ENCODE data around the gene CTSO. TPM values are rescaled to one million over a fixed set of nuclear protein-coding genes. Genes with fewer than 3 reads are reported as not detected.

CTSO gene
- total RNA-seq, 1 experiment from 2014 or later, result 7.3 TPM

GRCh38 chr4:155961575-155961974, 7.9 kb upstream of the CTSO start:
- no peaks in the 10 kb centered on the region for H3K27me3 Mint-ChIP-seq (ENCODE audit: unreplicated experiment)
- intact Hi-C loops (cut with micrococcal nuclease; ENCODE audit: unreplicated experiment), result no loop called here
- no peaks in the 10 kb centered on the region for H3K9me3 Mint-ChIP-seq (ENCODE audit: low read depth, unreplicated experiment)
- no peak overlapping the region for H3K4me3 Mint-ChIP-seq (ENCODE audit: low read depth, unreplicated experiment)
- CTCF ChIA-PET, result no interaction called here
- H3K36me3 Mint-ChIP-seq (ENCODE audit: insufficient read depth, unreplicated experiment), result no peaks in the 10 kb centered on the region
- TF ChIP-seq, protein P1, sequence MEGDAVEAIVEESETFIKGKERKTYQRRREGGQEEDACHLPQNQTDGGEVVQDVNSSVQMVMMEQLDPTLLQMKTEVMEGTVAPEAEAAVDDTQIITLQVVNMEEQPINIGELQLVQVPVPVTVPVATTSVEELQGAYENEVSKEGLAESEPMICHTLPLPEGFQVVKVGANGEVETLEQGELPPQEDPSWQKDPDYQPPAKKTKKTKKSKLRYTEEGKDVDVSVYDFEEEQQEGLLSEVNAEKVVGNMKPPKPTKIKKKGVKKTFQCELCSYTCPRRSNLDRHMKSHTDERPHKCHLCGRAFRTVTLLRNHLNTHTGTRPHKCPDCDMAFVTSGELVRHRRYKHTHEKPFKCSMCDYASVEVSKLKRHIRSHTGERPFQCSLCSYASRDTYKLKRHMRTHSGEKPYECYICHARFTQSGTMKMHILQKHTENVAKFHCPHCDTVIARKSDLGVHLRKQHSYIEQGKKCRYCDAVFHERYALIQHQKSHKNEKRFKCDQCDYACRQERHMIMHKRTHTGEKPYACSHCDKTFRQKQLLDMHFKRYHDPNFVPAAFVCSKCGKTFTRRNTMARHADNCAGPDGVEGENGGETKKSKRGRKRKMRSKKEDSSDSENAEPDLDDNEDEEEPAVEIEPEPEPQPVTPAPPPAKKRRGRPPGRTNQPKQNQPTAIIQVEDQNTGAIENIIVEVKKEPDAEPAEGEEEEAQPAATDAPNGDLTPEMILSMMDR (IDR thresholded peaks at IDR 0.05; ENCODE audit: unreplicated experiment), result no peak
- no peak overlapping the region for H3K27ac Mint-ChIP-seq (ENCODE audit: unreplicated experiment)
- H3K4me1 Mint-ChIP-seq (ENCODE audit: low read depth, unreplicated experiment), result no peaks in the 10 kb centered on the region
- BruUV-seq (replicated peaks), result no TSS peak
- DNase-seq, result no peak

- intact Hi-C loops (cut with micrococcal nuclease; ENCODE audit: unreplicated experiment), result no loop called here
- Mint-ChIP-seq H3K27me3 (ENCODE audit: unreplicated experiment) (no peaks in the 10 kb centered on the region), H3K9me3 (ENCODE audit: low read depth, unreplicated experiment) (no peaks in the 10 kb centered on the region), H3K27ac (ENCODE audit: unreplicated experiment) (no peak overlapping the region), H3K36me3 (ENCODE audit: insufficient read depth, unreplicated experiment) (no peaks in the 10 kb centered on the region), H3K4me3 (ENCODE audit: low read depth, unreplicated experiment) (no peak overlapping the region), H3K4me1 (ENCODE audit: low read depth, unreplicated experiment) (no peaks in the 10 kb centered on the region)
- CTCF ChIA-PET, result no interaction called here
- no peak for DNase-seq
- no TSS peak for BruUV-seq (replicated peaks)
- TF ChIP-seq, protein P1 (IDR thresholded peaks at IDR 0.05; ENCODE audit: unreplicated experiment), result no peak
Observed at GRCh38 chr4:155960522-155960921, 6.9 kb upstream of the CTSO start.

GRCh38 chr4:155959417-155959816, 5.8 kb upstream of the CTSO start:
- Mint-ChIP-seq H3K4me3 (ENCODE audit: low read depth, unreplicated experiment) (no peak overlapping the region), H3K4me1 (ENCODE audit: low read depth, unreplicated experiment) (no peaks in the 10 kb centered on the region), H3K9me3 (ENCODE audit: low read depth, unreplicated experiment) (no peaks in the 10 kb centered on the region), H3K36me3 (ENCODE audit: insufficient read depth, unreplicated experiment) (no peaks in the 10 kb centered on the region), H3K27me3 (ENCODE audit: unreplicated experiment) (no peaks in the 10 kb centered on the region), H3K27ac (ENCODE audit: unreplicated experiment) (no peak overlapping the region)
- TF ChIP-seq, protein P1 (IDR thresholded peaks at IDR 0.05; ENCODE audit: unreplicated experiment), result no peak
- no TSS peak for BruUV-seq (replicated peaks)
- CTCF ChIA-PET, result no interaction called here
- DNase-seq, result no peak
- intact Hi-C loops (cut with micrococcal nuclease; ENCODE audit: unreplicated experiment), result no loop called here

GRCh38 chr4:155956461-155956860, 2.8 kb upstream of the CTSO start:
- CTCF ChIA-PET, result no interaction called here
- TF ChIP-seq, protein P1 (IDR thresholded peaks at IDR 0.05; ENCODE audit: unreplicated experiment), result no peak
- Mint-ChIP-seq H3K9me3 (ENCODE audit: low read depth, unreplicated experiment) (no peaks in the 10 kb centered on the region), H3K27ac (ENCODE audit: unreplicated experiment) (no peak overlapping the region), H3K4me1 (ENCODE audit: low read depth, unreplicated experiment) (peaks cover 8% of the 10 kb centered on the region), H3K27me3 (ENCODE audit: unreplicated experiment) (no peaks in the 10 kb centered on the region), H3K36me3 (ENCODE audit: insufficient read depth, unreplicated experiment) (peaks cover 11% of the 10 kb centered on the region), H3K4me3 (ENCODE audit: low read depth, unreplicated experiment) (no peak overlapping the region)
- intact Hi-C loops (cut with micrococcal nuclease; ENCODE audit: unreplicated experiment), result no loop called here
- no TSS peak for BruUV-seq (replicated peaks)
- DNase-seq, result no peak

DNA sequence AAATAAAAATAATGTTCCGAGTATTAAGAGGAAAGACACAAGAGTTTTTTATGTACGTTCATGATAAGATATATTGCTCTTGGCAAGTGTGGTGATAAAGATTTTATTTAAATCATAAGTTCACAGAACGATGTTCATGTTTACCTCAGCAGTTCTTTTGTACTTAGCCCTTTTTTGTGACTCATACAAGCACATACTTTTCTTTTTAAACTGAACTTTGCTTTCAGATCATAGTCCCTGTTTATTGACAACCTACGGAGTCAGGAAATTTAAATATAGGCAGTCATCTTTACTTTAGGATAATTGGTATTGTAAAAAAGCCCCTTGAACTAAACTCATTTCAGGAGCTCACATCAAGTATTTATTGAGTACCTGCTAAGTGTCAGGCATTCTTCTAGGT, 1.3 kb upstream of the CTSO start:
- Mint-ChIP-seq H3K36me3 (ENCODE audit: insufficient read depth, unreplicated experiment) (peaks cover 11% of the 10 kb centered on the region), H3K4me3 (ENCODE audit: low read depth, unreplicated experiment) (no peak overlapping the region), H3K4me1 (ENCODE audit: low read depth, unreplicated experiment) (peaks cover 8% of the 10 kb centered on the region), H3K27ac (ENCODE audit: unreplicated experiment) (no peak overlapping the region), H3K27me3 (ENCODE audit: unreplicated experiment) (no peaks in the 10 kb centered on the region), H3K9me3 (ENCODE audit: low read depth, unreplicated experiment) (no peaks in the 10 kb centered on the region)
- no peak for DNase-seq
- BruUV-seq (replicated peaks), result no TSS peak
- intact Hi-C loops (cut with micrococcal nuclease; ENCODE audit: unreplicated experiment), result no loop called here
- TF ChIP-seq, protein P1 (IDR thresholded peaks at IDR 0.05; ENCODE audit: unreplicated experiment), result no peak
- CTCF ChIA-PET, result no interaction called here

Measured in Calu3 (cell line).